Suprapubic skin (tissue), 3 donors: ENCODE data around the gene CELSR3.

ENCODE experiments used
- EP300 ChIP-seq: sonication (generic); formaldehyde crosslinking; IDR thresholded peaks from one replicate; pipeline ENCODE4 v1.6.1; 2017; ENCODE audit warnings: antibody characterized with exemption
- POLR2A ChIP-seq, 2 donors: fragments of 450-650 bp; IDR thresholded peaks; one replicate each; pipeline ENCODE4 v1.6.1; 2017; ENCODE audit warnings: antibody characterized with exemption in 2 of 2, mild to moderate bottlenecking in 2 of 2, moderate library complexity in 2 of 2
- TF ChIP-seq, protein P1 (sequence below), 2 donors: fragments of 200-600 bp in 1 of 2; fragments of 450-650 bp in 1 of 2; sonication (generic) in 1 of 2; IDR thresholded peaks; one replicate each; pipeline ENCODE4 v1.5.1; 2016 to 2019; ENCODE audit warnings: antibody characterized with exemption in 2 of 2, mild to moderate bottlenecking in 1 of 2, moderate library complexity in 1 of 2

DNA sequence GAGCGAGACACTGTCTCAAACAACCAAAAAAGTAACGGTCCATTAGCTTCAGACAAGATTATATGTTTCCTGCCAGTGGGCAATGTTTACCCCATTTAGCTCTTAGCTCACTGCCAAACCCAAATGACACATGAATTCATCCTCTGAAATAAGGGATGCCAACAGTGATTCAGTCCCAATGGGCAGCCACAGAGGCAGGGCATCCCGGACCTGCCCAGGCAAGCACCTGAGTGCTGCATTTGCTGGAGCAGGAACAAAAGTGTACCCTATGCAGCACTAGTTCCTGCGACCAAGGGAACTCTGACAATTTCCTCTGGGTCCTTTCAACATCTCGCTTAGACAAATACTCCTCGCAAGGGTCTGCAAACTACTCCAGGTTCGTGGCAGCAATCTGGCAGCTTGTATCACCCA lies 46.4 kb upstream of the CELSR3 start:
- TF ChIP-seq, protein P1, sequence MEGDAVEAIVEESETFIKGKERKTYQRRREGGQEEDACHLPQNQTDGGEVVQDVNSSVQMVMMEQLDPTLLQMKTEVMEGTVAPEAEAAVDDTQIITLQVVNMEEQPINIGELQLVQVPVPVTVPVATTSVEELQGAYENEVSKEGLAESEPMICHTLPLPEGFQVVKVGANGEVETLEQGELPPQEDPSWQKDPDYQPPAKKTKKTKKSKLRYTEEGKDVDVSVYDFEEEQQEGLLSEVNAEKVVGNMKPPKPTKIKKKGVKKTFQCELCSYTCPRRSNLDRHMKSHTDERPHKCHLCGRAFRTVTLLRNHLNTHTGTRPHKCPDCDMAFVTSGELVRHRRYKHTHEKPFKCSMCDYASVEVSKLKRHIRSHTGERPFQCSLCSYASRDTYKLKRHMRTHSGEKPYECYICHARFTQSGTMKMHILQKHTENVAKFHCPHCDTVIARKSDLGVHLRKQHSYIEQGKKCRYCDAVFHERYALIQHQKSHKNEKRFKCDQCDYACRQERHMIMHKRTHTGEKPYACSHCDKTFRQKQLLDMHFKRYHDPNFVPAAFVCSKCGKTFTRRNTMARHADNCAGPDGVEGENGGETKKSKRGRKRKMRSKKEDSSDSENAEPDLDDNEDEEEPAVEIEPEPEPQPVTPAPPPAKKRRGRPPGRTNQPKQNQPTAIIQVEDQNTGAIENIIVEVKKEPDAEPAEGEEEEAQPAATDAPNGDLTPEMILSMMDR (IDR thresholded peaks at IDR 0.05), result no peak
- TF ChIP-seq EP300 (no peak), POLR2A (IDR thresholded peaks at IDR 0.05) (no peak)
